Measurements from ENCODE around the gene RHEX. TPM values are rescaled to one million over a fixed set of nuclear protein-coding genes. Genes with fewer than 3 reads are reported as not detected.
"Not testable (repeated sequence)": the region's sequence is repeated elsewhere in the genome, so short reads cannot be mapped to it uniquely, and the experiment has no call there.

The RHEX gene
- not detected in 2 replicates for polyA plus RNA-seq (2012; rRNA removed)
- not detected in 2 replicates for polyA plus RNA-seq (2012; cell fraction: cytosol; rRNA removed)
- polyA plus RNA-seq (2012; cell fraction: nucleus; rRNA removed) = not detected in 2 replicates

- H4K20me1 ChIP-seq (ENCODE audit: insufficient read depth); H3K79me2 ChIP-seq (ENCODE audit: insufficient read depth); H3F3A ChIP-seq (replicated peaks; ENCODE audit: insufficient read depth); H2AFZ ChIP-seq (ENCODE audit: low read depth); H3K9me3 ChIP-seq; POLR2A ChIA-PET; DNase-seq; H3K4me1 ChIP-seq (ENCODE audit: control insufficient read depth in 1 of 2, insufficient read depth in 2 of 2, low read depth in 1 of 2, low read length in 1 of 2); H3K4me2 ChIP-seq; H3K36me3 ChIP-seq (replicated peaks in 1 of 2; ENCODE audit: control insufficient read depth in 1 of 2, insufficient read depth in 2 of 2, low read length in 1 of 2); H3K9me2 ChIP-seq; H3K27ac ChIP-seq (ENCODE audit: low read depth in 2 of 2, low read length in 1 of 2); H3K4me3 ChIP-seq (ENCODE audit: low read depth in 2 of 2, low read length in 1 of 2); H3K9ac ChIP-seq: not testable (repeated sequence)
- 78% methylated on average over 17 of the region's 17 CpGs for WGBS (ENCODE audit: low lambda C conversion rate)
- H3K27me3 ChIP-seq (ENCODE audit: insufficient read depth) = peaks cover 15% of the 10 kb centered on the region; the same call in 1 of the 2 replicates
- CTCF ChIA-PET = interaction anchor here (1.7 kb wide), 1 partner anchor 22 kb away, joined by 10 read pairs; no protein-coding TSS in a partner anchor
These were observed at the start of gene RHEX for GRCh38 chr1:206052919-206053610. Gene RHEX, plus strand, starts transcription at chr1:206053173. Its CDS starts 44,656 bp downstream, at chr1:206097829.

- no peak overlapping the region for H3K9ac ChIP-seq
- no peaks in the 10 kb centered on the region for H4K20me1 ChIP-seq (ENCODE audit: insufficient read depth)
- H3K9me2 ChIP-seq = no peaks in the 10 kb centered on the region
- no peaks in the 10 kb centered on the region; the same call in 1 of the 2 replicates for H3K27me3 ChIP-seq (ENCODE audit: insufficient read depth)
- POLR2A ChIA-PET = no interaction called here
- no peaks in the 10 kb centered on the region for H3K79me2 ChIP-seq (ENCODE audit: insufficient read depth)
- no peak overlapping the region for H3K27ac ChIP-seq (ENCODE audit: low read depth in 2 of 2, low read length in 1 of 2)
- H2AFZ ChIP-seq (ENCODE audit: low read depth) = no peak overlapping the region
- peaks cover 0 to 17% of the 10 kb centered on the region in 2 experiments; a peak in 2 of 4 replicates for H3K4me1 ChIP-seq (ENCODE audit: control insufficient read depth in 1 of 2, insufficient read depth in 2 of 2, low read depth in 1 of 2, low read length in 1 of 2)
- DNase-seq = no peak
- H3K9me3 ChIP-seq = no peaks in the 10 kb centered on the region
- no peaks in the 10 kb centered on the region for H3K36me3 ChIP-seq (replicated peaks in 1 of 2; ENCODE audit: control insufficient read depth in 1 of 2, insufficient read depth in 2 of 2, low read length in 1 of 2)
- 91% methylated on average over 7 of the region's 7 CpGs for WGBS (ENCODE audit: low lambda C conversion rate)
- CTCF ChIA-PET = interaction anchor here (1.1 to 1.6 kb wide), 3 partner anchors 27 to 102 kb away, joined by 3 to 7 read pairs (median 4); no protein-coding TSS in a partner anchor
- H3K4me3 ChIP-seq (ENCODE audit: low read depth in 2 of 2, low read length in 1 of 2) = no peak overlapping the region
- TF ChIP-seq RCOR1 (IDR thresholded peaks at IDR 0.05; ENCODE audit: low read length) = no peak
- TF ChIP-seq USF1 (IDR thresholded peaks at IDR 0.05; ENCODE audit: borderline replicate concordance, low read depth) = no peak
- no peak for TF ChIP-seq POLR2AphosphoS5 (IDR thresholded peaks at IDR 0.05; ENCODE audit: low read depth, low read length)
- no peak for TF ChIP-seq CTCF (IDR thresholded peaks at IDR 0.05)
- TF ChIP-seq USF2 (IDR thresholded peaks at IDR 0.05; ENCODE audit: borderline replicate concordance, low read depth, low read length) = no peak
- TF ChIP-seq RFX5 (IDR thresholded peaks at IDR 0.05; ENCODE audit: low read length) = no peak
- TF ChIP-seq TAF1 (IDR thresholded peaks at IDR 0.05; ENCODE audit: borderline replicate concordance, low read depth, low read length) = no peak
- no peak for TF ChIP-seq RXRA (IDR thresholded peaks at IDR 0.05; ENCODE audit: borderline replicate concordance, low read depth)
- TF ChIP-seq EZH2phosphoT487 (IDR thresholded peaks at IDR 0.05; ENCODE audit: borderline replicate concordance, low read depth) = no peak
- no peak for TF ChIP-seq NRF1 (IDR thresholded peaks at IDR 0.05; ENCODE audit: low read depth, low read length)
- no peak for TF ChIP-seq RAD21 (IDR thresholded peaks at IDR 0.05; ENCODE audit: low read length)
- no peak for TF ChIP-seq GABPA (IDR thresholded peaks at IDR 0.05; ENCODE audit: low read depth)
- TF ChIP-seq REST (IDR thresholded peaks at IDR 0.05; ENCODE audit: low read depth, low read length) = no peak
- TF ChIP-seq MXI1 (IDR thresholded peaks at IDR 0.05; ENCODE audit: low read depth, low read length) = no peak
- no peak for TF ChIP-seq TEAD4 (IDR thresholded peaks at IDR 0.05; ENCODE audit: borderline replicate concordance, insufficient read depth)
- no peak for TF ChIP-seq FOSL2 (IDR thresholded peaks at IDR 0.05; ENCODE audit: borderline replicate concordance, low read depth)
- no peak for TF ChIP-seq YY1 (IDR thresholded peaks at IDR 0.05; ENCODE audit: low read depth)
- H3F3A ChIP-seq (replicated peaks; ENCODE audit: insufficient read depth) = peaks cover 10% of the 10 kb centered on the region
- no peak overlapping the region for H3K4me2 ChIP-seq
These were observed 48.8 kb upstream of the RHEX start for GRCh38 chr1:206003854-206004800.

Data from SK-N-SH (cell line).